ENCODE results near the gene TGM3.

TGM3 gene

DNA sequence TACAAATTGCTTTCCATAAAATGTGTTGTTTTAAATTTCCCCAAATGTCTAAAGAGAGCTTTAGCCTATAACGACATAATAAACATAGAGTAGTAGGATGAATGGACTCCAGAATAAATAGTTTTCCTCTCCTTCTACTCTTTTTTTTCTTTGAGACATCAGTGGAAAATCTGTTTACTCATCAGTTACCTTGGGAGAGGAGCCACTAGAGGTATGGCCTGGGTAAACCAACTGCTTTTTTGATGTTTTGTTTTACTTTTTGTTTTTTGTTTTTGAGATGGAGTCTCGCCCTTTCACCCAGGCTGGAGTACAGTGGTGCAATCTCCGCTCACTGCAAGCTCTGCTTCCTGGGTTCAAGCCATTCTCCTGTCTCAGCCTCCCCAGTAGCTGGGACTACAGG lies 8.3 kb upstream of the TGM3 start:
- peaks cover 14% of the 10 kb centered on the region for H3K4me1 ChIP-seq (ENCODE audit: insufficient read depth, poor library complexity, severe bottlenecking)
- H3K9me3 ChIP-seq (ENCODE audit: severe bottlenecking) = no peaks in the 10 kb centered on the region
- H3K27me3 ChIP-seq (ENCODE audit: insufficient read depth, poor library complexity, severe bottlenecking) = no peaks in the 10 kb centered on the region
- DNase-seq (ENCODE audit: low spot score) (no peak), ATAC-seq (ENCODE audit: low read depth) (no peak)
- TF ChIP-seq, protein P1, sequence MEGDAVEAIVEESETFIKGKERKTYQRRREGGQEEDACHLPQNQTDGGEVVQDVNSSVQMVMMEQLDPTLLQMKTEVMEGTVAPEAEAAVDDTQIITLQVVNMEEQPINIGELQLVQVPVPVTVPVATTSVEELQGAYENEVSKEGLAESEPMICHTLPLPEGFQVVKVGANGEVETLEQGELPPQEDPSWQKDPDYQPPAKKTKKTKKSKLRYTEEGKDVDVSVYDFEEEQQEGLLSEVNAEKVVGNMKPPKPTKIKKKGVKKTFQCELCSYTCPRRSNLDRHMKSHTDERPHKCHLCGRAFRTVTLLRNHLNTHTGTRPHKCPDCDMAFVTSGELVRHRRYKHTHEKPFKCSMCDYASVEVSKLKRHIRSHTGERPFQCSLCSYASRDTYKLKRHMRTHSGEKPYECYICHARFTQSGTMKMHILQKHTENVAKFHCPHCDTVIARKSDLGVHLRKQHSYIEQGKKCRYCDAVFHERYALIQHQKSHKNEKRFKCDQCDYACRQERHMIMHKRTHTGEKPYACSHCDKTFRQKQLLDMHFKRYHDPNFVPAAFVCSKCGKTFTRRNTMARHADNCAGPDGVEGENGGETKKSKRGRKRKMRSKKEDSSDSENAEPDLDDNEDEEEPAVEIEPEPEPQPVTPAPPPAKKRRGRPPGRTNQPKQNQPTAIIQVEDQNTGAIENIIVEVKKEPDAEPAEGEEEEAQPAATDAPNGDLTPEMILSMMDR (IDR thresholded peaks at IDR 0.05; ENCODE audit: poor library complexity, severe bottlenecking) = no peak
- H3K36me3 ChIP-seq (ENCODE audit: low read depth) = no peaks in the 10 kb centered on the region
- no peak overlapping the region for H3K27ac ChIP-seq (ENCODE audit: poor library complexity, severe bottlenecking)
- H3K4me3 ChIP-seq (ENCODE audit: severe bottlenecking) = no peak overlapping the region

GRCh38 chr20:2289475-2289874 lies 6.3 kb upstream of the TGM3 start:
- Histone ChIP-seq H3K4me1 (ENCODE audit: insufficient read depth, poor library complexity, severe bottlenecking) (peaks cover 10% of the 10 kb centered on the region), H3K9me3 (ENCODE audit: severe bottlenecking) (no peaks in the 10 kb centered on the region), H3K4me3 (ENCODE audit: severe bottlenecking) (no peak overlapping the region), H3K27ac (ENCODE audit: poor library complexity, severe bottlenecking) (no peak overlapping the region), H3K27me3 (ENCODE audit: insufficient read depth, poor library complexity, severe bottlenecking) (no peaks in the 10 kb centered on the region), H3K36me3 (ENCODE audit: low read depth) (no peaks in the 10 kb centered on the region)
- DNase-seq (ENCODE audit: low spot score) (no peak), ATAC-seq (ENCODE audit: low read depth) (no peak)
- TF ChIP-seq, protein P1 (IDR thresholded peaks at IDR 0.05; ENCODE audit: poor library complexity, severe bottlenecking) = no peak

- H3K4me1 ChIP-seq (ENCODE audit: insufficient read depth, poor library complexity, severe bottlenecking) = peaks cover 3% of the 10 kb centered on the region
- H3K36me3 ChIP-seq (ENCODE audit: low read depth) = no peaks in the 10 kb centered on the region
- no peak overlapping the region for H3K27ac ChIP-seq (ENCODE audit: poor library complexity, severe bottlenecking)
- no peaks in the 10 kb centered on the region for H3K9me3 ChIP-seq (ENCODE audit: severe bottlenecking)
- H3K27me3 ChIP-seq (ENCODE audit: insufficient read depth, poor library complexity, severe bottlenecking) = no peaks in the 10 kb centered on the region
- no peak overlapping the region for H3K4me3 ChIP-seq (ENCODE audit: severe bottlenecking)
- ATAC-seq (ENCODE audit: low read depth) (no peak), DNase-seq (ENCODE audit: low spot score) (no peak)
- TF ChIP-seq, protein P1 (IDR thresholded peaks at IDR 0.05; ENCODE audit: poor library complexity, severe bottlenecking) = no peak
Measured at GRCh38 chr20:2290486-2290885, 5.3 kb upstream of the TGM3 start.

DNA sequence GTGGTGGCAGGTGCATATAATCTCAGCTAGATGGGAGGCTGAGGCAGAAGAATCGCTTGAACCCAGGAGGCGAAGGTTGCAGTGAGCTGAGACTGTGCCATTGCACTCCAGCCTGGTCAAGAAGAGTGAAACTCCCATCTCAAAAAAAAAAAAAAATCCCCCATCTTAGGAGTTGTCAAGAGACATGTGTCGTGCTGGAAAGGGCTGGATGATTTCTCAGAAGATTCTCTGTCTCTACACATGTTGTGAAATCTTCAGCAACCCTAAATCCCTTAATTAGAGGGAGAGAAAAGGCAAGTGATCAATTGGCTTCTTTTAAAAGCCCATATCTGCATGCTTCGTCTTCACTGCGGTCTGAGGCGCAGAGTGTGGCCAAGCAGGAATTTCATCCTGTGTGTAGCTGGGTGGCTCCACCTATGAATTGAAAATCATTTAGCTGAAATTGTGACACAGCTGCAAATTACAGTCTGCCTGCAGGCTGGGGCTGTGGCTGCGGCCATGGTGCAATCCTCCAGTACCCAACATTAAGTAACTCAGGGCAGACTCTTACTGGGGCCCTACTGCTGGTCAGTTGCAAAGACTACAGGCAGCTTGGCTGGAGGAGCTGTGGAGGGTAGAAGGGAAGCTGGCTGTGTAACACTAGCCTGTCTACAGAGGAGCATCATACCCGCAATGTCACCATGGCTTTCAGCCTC lies 3.2 kb upstream of the TGM3 start:
- TF ChIP-seq, protein P1 (IDR thresholded peaks at IDR 0.05; ENCODE audit: poor library complexity, severe bottlenecking) = no peak
- Histone ChIP-seq H3K27me3 (ENCODE audit: insufficient read depth, poor library complexity, severe bottlenecking) (no peaks in the 10 kb centered on the region), H3K4me3 (ENCODE audit: severe bottlenecking) (no peak overlapping the region), H3K36me3 (ENCODE audit: low read depth) (no peaks in the 10 kb centered on the region), H3K27ac (ENCODE audit: poor library complexity, severe bottlenecking) (no peak overlapping the region), H3K9me3 (ENCODE audit: severe bottlenecking) (no peaks in the 10 kb centered on the region), H3K4me1 (ENCODE audit: insufficient read depth, poor library complexity, severe bottlenecking) (no peaks in the 10 kb centered on the region)
- ATAC-seq (ENCODE audit: low read depth) = no peak
- DNase-seq (ENCODE audit: low spot score) = no peak

DNA sequence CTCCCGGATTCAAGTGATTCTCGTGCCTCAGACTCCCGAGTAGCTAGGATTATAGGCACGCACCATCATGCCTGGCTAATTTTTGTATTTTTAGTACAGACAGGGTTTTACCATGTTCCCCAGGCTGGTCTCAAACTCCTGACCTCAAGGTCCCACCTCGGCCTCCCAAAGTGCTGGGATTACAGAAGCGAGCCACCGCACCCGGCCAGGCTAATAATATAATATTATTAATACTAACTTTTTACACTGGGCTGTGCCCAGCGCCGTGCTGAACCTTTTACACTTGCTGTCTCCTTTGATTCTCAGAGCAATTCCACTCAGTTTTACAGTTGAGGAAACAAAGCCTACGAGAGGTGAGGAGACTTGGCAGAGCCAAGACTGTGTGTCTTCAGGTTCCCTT lies 2.3 kb upstream of the TGM3 start:
- no peak for ATAC-seq (ENCODE audit: low read depth)
- Histone ChIP-seq H3K4me1 (ENCODE audit: insufficient read depth, poor library complexity, severe bottlenecking) (no peaks in the 10 kb centered on the region), H3K27me3 (ENCODE audit: insufficient read depth, poor library complexity, severe bottlenecking) (no peaks in the 10 kb centered on the region), H3K4me3 (ENCODE audit: severe bottlenecking) (no peak overlapping the region), H3K9me3 (ENCODE audit: severe bottlenecking) (no peaks in the 10 kb centered on the region), H3K36me3 (ENCODE audit: low read depth) (no peaks in the 10 kb centered on the region), H3K27ac (ENCODE audit: poor library complexity, severe bottlenecking) (no peak overlapping the region)
- TF ChIP-seq, protein P1 (IDR thresholded peaks at IDR 0.05; ENCODE audit: poor library complexity, severe bottlenecking) = no peak
- no peak for DNase-seq (ENCODE audit: low spot score)
